Stimulated activated naive B cell treated with anti-CD40 and anti-IgM and Interleukin-4, amounts not matched to agents 10 μg/mL and 1 μg/mL and 100 μg/mL, for 72 hours (primary cell): ENCODE measurements around the gene ARNT2.
"Not testable (repeated sequence)": the region's sequence is repeated elsewhere in the genome, so short reads cannot be mapped to it uniquely, and the experiment has no call there.

ENCODE experiments used
- ATAC-seq, 2 donors: fragments of 150-1000 bp; cut with Tn5 transposase; replicated peaks; 2 replicates each; pipeline ENCODE4 v1.10.0; 2021; ENCODE audit warnings: moderate library complexity in 1 of 2
- DNase-seq: peaks from one replicate; pipeline ENCODE4 v3.0.0; 2021
- H3K27ac Mint-ChIP-seq: one replicate; pipeline ENCODE4 v1.8.0; 2022; ENCODE audit warnings: mild to moderate bottlenecking, mixed read lengths
- H3K27me3 Mint-ChIP-seq, 2 donors: one replicate each; pipeline ENCODE4 v1.8.0; 2022; ENCODE audit warnings: mixed read lengths in 2 of 2
- H3K36me3 Mint-ChIP-seq, 2 donors: one replicate each; pipeline ENCODE4 v1.8.0; 2022; ENCODE audit warnings: mixed read lengths in 2 of 2, mild to moderate bottlenecking in 1 of 2
- H3K4me1 Mint-ChIP-seq, 2 donors: one replicate each; pipeline ENCODE4 v1.8.0; 2022; ENCODE audit warnings: mixed read lengths in 2 of 2, mild to moderate bottlenecking in 1 of 2
- H3K4me3 Mint-ChIP-seq, 2 donors: one replicate each; pipeline ENCODE4 v1.8.0; 2022; ENCODE audit warnings: mild to moderate bottlenecking in 2 of 2, mixed read lengths in 2 of 2, moderate library complexity in 1 of 2
- H3K9me3 Mint-ChIP-seq, 2 donors: one replicate each; pipeline ENCODE4 v1.8.0; 2022; ENCODE audit warnings: mixed read lengths in 2 of 2, mild to moderate bottlenecking in 1 of 2

ARNT2 gene

DNA sequence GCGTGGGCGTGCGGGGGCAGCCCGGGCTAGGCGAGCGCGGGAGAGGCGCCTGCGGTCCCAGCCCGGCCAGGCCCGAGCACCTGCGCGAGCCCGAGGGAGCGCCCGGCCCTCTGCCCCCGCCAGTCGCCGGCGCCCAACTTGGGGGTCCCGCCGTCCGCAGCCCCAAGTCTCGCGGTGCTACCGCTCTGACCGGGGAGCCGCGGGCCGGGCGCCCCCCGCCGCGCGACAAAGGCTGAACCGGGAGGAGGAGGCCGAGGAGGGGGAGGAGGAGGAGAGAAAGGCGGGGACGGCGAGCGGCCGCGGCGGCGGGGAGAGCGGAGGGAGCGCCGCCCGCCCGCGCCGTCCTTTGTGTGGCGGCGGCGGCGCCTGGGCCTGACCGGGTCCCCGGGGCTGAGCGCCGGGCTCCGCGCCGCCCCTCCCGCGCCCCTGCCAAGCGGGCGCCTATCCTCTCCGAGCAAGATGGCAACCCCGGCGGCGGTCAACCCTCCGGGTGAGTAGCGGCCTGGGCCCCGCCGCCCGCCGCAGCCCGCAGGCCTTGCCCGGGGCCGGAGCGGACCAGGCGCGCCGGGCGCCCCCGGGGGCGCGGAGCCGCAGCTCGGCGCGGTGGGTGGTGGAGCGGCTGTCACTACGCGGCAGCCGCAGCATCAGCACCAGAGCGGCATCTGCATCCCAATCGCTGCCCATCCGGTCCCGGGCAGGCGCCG, at the start of gene ARNT2:
Gene ARNT2, plus strand, starts transcription at position 326 of the 704 bp plus-strand sequence. Its CDS starts 134 bp downstream, at position 460.
- no peaks in the 10 kb centered on the region for H3K36me3 Mint-ChIP-seq
- H3K9me3 Mint-ChIP-seq = no peaks in the 10 kb centered on the region
- H3K27me3 Mint-ChIP-seq = peaks cover 65 to 67% of the 10 kb centered on the region in 2 donors
- H3K27ac Mint-ChIP-seq = no peak within 1 kb of the TSS
- peaks cover 4 to 7% of the 10 kb centered on the region in 2 donors for H3K4me1 Mint-ChIP-seq
- peak; percentile 38 to 53 for ATAC-seq
- DNase-seq = no peak
- H3K4me3 Mint-ChIP-seq = peak within 1 kb of the TSS; percentile 60 to 65

DNA sequence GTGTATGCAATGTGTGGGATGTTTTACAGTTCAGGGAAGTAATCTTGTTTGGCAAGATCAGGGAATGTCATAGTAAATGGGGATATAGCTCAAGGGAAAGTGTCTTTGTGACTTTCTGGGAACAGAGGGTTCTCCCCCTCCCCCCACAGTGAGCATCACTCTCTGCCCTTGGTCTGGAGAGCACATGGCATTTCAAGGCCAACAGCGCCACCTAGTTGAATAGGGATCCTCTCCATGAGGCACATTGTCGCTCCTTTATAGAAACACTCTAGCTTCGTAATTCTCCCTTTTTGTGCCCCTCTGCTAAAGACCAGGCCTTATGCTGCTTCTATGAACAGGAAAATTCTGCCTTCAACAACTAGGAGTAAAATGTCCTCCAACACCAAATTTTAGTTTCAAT, 37.1 kb upstream of the ARNT2 start:
- no peak overlapping the region for H3K27ac Mint-ChIP-seq
- H3K27me3 Mint-ChIP-seq = peaks cover 9 to 11% of the 10 kb centered on the region in 2 donors
- H3K9me3 Mint-ChIP-seq = peaks cover 20 to 33% of the 10 kb centered on the region in 2 donors
- no peaks in the 10 kb centered on the region for H3K4me1 Mint-ChIP-seq
- H3K36me3 Mint-ChIP-seq = peaks cover 0 to 3% of the 10 kb centered on the region in 2 donors
- no peak for ATAC-seq
- H3K4me3 Mint-ChIP-seq = no peak overlapping the region
- no peak for DNase-seq

DNA sequence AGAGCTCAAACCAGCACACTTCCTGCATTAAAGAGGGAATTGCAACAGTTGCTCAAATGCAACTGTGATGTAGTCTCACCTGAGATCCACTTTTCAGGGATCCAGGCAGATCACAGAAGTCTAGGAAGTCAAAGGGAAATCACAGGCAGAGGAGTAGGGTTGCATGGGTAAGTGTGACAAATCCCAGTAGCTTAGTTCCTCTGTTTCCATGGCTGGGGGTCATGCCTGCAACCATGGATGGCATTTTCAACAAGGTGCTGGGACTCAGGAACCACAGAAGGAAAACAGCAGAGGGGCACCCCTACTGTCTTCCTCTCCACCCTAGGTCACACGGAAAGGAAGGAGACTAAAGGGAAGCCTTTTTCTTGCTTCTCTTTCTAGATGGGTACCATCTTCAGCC, 36.5 kb upstream of the ARNT2 start:
- no peak overlapping the region for H3K27ac Mint-ChIP-seq
- peaks cover 0 to 3% of the 10 kb centered on the region in 2 donors for H3K36me3 Mint-ChIP-seq
- peaks cover 20 to 33% of the 10 kb centered on the region in 2 donors for H3K9me3 Mint-ChIP-seq
- DNase-seq (no peak), ATAC-seq (no peak)
- no peak overlapping the region for H3K4me3 Mint-ChIP-seq
- peaks cover 7 to 9% of the 10 kb centered on the region in 2 donors for H3K27me3 Mint-ChIP-seq
- no peaks in the 10 kb centered on the region for H3K4me1 Mint-ChIP-seq

DNA sequence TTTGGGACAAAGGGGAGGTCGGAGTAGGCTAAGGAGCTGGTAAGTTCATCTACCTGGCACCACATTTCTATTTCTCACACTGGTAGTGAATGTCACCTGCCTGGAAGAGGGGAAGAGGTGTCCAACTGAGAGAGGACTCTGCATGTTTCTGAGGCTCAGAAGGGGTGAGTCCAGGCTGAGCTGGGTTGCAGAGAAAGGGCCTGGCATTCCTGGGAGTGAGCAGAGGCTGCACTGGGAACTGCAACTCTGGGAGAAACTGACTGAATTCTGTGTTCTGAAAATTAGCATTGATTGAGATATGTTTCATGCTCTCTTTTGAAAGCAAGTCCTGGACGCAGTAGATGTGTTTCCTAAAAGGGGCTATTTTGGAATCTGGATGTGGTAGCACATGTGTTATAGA, 32.3 kb upstream of the ARNT2 start:
- Mint-ChIP-seq H3K9me3 (peaks cover 11 to 21% of the 10 kb centered on the region in 2 donors), H3K27me3 (peaks cover 5 to 8% of the 10 kb centered on the region in 2 donors), H3K4me3 (no peak overlapping the region), H3K36me3 (peaks cover 0 to 3% of the 10 kb centered on the region in 2 donors), H3K27ac (no peak overlapping the region), H3K4me1 (no peaks in the 10 kb centered on the region)
- no peak for ATAC-seq
- no peak for DNase-seq

DNA sequence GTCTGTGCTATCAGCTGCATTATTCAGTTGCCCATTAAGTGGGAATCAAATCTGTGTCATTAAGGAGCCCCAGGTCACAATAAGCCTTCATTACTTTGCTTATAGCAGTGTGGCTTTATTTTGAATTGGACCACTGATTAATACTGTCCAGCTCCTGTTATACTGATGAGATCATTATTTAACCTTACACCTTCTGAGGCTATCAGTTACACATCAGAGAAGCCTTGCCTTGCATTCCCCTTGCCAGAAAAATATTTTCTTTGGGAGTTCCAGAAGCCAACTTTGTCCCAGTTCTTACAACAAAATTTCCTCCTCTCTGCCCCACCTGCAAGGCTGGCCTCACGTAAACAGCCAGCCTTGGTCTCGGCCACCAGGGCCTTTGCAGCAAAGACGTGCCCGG, 29.7 kb upstream of the ARNT2 start:
- H3K4me3 Mint-ChIP-seq = no peak overlapping the region
- H3K27ac Mint-ChIP-seq = no peak overlapping the region
- peaks cover 3% of the 10 kb centered on the region in 2 donors for H3K9me3 Mint-ChIP-seq
- no peak for DNase-seq
- H3K4me1 Mint-ChIP-seq = no peaks in the 10 kb centered on the region
- H3K27me3 Mint-ChIP-seq = peaks cover 15 to 23% of the 10 kb centered on the region in 2 donors
- no peak for ATAC-seq
- H3K36me3 Mint-ChIP-seq = no peaks in the 10 kb centered on the region

DNA sequence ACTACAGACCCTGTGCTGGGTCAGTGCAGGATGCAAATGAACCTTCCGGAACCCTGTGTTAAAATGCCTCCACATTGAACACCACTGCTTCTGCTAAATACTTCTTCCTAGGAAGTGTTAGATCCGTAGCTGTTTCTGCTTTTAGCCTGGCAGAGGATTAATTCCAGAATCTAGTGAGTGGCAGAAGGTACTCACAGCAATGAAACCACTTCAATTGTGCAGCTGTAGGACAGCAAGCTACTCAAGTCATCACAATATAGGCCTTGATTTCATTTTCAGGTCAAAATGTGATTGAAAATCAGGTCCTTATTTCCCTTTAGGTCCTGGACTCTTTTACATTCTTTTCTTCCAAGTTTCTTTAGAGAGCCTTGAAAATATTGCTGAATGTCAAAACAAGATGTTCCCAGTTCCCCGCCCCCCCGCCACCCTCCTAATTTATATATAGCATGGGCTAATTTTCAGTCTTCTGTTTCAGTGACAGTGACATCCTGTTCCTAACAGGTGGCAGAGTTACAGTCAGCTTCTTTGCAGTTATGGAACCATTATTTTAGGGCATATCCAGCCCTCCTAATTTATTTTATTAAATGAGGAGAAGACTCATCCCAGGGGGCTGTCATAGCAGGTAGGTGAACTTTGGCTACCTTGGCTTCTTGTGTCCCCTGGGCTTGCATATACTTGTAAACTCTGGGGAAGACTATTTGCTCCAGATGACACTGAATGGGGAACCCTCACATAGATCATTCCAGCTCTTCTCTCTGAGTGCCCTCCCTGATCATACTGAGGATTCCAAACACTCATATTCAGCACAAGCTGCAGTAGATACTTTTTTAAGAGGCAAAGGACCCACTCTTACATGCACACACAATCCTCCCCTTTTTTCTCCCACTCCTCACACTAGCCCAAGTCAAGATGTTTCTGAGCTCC, 28.0 kb upstream of the ARNT2 start:
- Mint-ChIP-seq H3K4me3 (no peak overlapping the region), H3K4me1 (no peaks in the 10 kb centered on the region), H3K27me3 (peaks cover 20 to 32% of the 10 kb centered on the region in 2 donors), H3K27ac (no peak overlapping the region), H3K36me3 (no peaks in the 10 kb centered on the region), H3K9me3 (peaks cover 0 to 3% of the 10 kb centered on the region in 2 donors)
- DNase-seq (no peak), ATAC-seq (no peak)

DNA sequence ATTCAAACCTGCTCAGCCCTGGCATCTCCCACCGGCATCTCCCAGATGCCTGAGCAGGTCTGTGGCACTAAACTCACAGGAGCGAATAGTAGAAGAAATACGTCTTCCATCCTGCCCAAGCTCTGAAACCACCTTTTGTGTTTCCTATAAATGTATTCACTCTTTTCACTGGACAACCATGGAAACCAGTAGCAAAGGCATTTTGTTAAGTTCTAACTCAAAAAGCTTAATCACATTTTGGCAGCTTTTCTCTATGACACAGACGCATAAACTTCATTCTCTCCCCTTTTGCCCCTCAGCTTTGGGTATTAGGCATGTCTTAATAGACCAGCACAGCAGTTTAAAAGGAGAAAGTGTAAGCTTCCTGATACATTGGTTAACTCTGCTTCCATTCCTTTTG, 24.5 kb upstream of the ARNT2 start:
- Mint-ChIP-seq H3K9me3 (no peaks in the 10 kb centered on the region), H3K27ac (no peak overlapping the region), H3K4me1 (no peaks in the 10 kb centered on the region), H3K4me3 (no peak overlapping the region), H3K36me3 (no peaks in the 10 kb centered on the region), H3K27me3 (peaks cover 12 to 38% of the 10 kb centered on the region in 2 donors)
- DNase-seq = no peak
- ATAC-seq = no peak

DNA sequence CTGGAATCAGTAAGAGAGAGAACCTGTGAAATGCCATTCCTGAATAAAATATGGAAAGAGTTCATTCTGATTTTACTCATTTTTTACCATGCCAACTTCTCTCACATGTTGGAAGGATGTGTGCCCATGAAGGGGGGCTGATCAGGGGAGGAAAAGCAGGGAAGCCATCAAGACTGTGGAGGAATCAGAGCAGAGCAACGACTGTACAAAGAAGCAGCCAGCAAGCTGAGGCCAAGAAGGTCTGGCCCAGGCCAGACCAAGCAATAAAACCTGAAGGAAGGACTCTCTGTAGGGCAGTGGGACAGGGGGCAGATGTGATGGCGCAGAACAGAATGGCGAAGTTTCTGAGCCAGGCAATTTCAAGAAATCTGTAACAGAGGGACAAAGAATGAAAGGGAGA, 24.0 kb upstream of the ARNT2 start:
- no peak for ATAC-seq
- Mint-ChIP-seq H3K4me1 (no peaks in the 10 kb centered on the region), H3K27me3 (peaks cover 12 to 38% of the 10 kb centered on the region in 2 donors), H3K9me3 (no peaks in the 10 kb centered on the region), H3K36me3 (no peaks in the 10 kb centered on the region), H3K27ac (no peak overlapping the region), H3K4me3 (no peak overlapping the region)
- DNase-seq = no peak

DNA sequence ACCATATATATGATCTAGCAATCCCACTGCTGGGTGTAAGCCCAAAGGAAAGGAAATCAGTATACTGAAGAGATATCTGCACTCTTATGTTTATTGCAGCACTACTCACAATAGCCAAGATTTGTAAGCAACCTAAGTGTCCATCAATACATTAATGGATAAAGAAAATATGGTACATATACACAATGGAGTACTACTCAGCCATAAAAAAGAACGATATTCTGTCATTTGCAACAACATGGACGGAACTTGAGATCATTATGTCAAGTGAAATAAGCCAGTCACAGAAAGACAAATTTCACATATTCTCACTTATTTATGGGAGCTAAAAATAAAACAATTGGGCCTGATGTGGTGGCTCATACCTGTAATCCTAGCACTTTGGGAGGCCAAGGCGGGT, 21.9 kb upstream of the ARNT2 start:
- Mint-ChIP-seq H3K4me1 (no peaks in the 10 kb centered on the region), H3K27me3 (peaks cover 12 to 38% of the 10 kb centered on the region in 2 donors), H3K4me3 (no peak overlapping the region), H3K9me3 (no peaks in the 10 kb centered on the region), H3K27ac (no peak overlapping the region), H3K36me3 (no peaks in the 10 kb centered on the region)
- ATAC-seq = no peak
- no peak for DNase-seq

DNA sequence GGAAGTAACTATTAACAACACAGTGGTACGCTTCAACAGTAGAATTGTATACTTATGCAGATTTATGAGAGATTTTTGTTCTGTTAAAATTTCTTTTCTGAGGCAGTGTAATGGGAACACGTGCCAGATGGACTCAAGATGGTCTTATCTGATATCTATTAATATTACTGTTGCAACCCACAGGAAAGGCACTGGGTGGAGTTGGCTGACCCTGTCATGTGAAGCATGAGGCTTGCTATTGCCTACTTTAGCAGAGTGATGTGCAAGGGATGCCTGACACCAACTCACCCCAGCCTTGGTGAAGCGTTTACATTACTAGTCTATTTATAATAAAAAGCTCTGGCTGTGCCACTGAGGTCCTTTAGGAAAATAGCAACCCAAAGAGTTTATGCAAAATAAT, 19.8 kb upstream of the ARNT2 start:
- ATAC-seq (no peak), DNase-seq (no peak)
- Mint-ChIP-seq H3K4me1 (no peaks in the 10 kb centered on the region), H3K4me3 (no peak overlapping the region), H3K9me3 (no peaks in the 10 kb centered on the region), H3K36me3 (no peaks in the 10 kb centered on the region), H3K27me3 (peaks cover 5 to 20% of the 10 kb centered on the region in 2 donors), H3K27ac (no peak overlapping the region)

DNA sequence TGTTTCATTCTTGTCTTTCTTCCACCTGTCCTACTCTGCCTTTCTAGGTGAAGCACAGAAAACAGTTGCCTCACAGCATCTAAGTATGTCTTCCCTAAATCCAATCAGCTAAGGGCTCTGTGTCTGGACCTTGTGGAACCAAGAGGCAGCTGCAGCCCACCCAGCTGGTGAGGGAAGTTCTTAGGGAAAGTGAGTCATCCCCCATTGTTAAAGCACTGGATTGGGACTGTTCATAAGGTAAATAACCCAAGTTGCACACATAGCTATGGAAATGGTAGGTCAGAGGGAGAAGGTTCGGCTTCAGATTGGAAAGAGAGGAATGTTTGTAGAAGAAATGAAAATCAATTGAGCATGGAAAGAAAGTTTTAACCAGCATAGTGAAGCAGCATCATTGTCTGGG, 18.0 kb upstream of the ARNT2 start:
- H3K9me3 Mint-ChIP-seq = peaks cover 0 to 4% of the 10 kb centered on the region in 2 donors
- DNase-seq (no peak), ATAC-seq (no peak)
- H3K4me3 Mint-ChIP-seq = no peak overlapping the region
- no peaks in the 10 kb centered on the region for H3K4me1 Mint-ChIP-seq
- no peaks in the 10 kb centered on the region for H3K36me3 Mint-ChIP-seq
- no peak overlapping the region for H3K27ac Mint-ChIP-seq
- peaks cover 0 to 11% of the 10 kb centered on the region in 2 donors for H3K27me3 Mint-ChIP-seq

DNA sequence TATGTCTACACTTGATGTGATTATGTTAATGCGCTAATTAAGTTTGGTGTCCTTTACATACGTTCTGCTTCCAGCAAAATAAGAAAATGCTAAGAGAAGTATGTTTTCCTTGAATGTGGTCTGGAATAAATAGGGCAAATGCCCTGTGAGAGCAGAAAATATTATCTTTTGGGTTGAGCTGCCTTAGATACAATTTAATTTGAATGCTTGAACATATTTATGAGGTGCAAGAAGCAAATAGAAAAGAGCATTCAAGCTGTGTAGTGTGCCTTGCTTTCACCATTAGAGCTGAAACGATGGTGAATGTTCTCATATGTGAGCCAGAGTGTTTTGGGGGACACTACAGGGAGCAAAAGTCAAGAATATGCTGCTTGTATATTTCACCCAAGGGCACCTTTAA, 15.9 kb upstream of the ARNT2 start:
- H3K4me3 Mint-ChIP-seq = no peak overlapping the region
- no peaks in the 10 kb centered on the region for H3K4me1 Mint-ChIP-seq
- peaks cover 0 to 6% of the 10 kb centered on the region in 2 donors for H3K9me3 Mint-ChIP-seq
- no peak for DNase-seq
- no peaks in the 10 kb centered on the region for H3K36me3 Mint-ChIP-seq
- no peak overlapping the region for H3K27ac Mint-ChIP-seq
- no peaks in the 10 kb centered on the region for H3K27me3 Mint-ChIP-seq
- no peak for ATAC-seq

DNA sequence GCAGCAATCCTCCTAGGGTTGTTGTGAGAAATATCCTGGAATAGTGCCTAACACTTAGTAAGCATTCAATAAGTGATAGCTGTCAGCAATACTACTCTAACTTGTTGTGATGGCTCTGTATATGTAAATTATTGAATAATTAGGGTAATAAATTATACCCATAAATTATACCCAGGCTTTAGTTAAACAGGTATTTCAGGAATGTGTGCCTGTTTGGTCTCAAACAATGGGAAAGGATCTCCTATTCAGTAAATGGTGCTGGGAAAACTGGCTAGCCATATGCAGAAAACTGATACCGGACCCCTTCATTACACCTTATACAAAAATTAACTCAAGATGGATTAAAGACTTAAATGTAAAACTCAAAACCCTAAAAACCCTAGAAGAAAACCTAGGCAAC, 14.8 kb upstream of the ARNT2 start:
- Mint-ChIP-seq H3K4me1 (no peaks in the 10 kb centered on the region), H3K9me3 (peaks cover 0 to 6% of the 10 kb centered on the region in 2 donors), H3K27me3 (no peaks in the 10 kb centered on the region), H3K27ac (no peak overlapping the region), H3K4me3 (no peak overlapping the region), H3K36me3 (no peaks in the 10 kb centered on the region)
- ATAC-seq = no peak
- DNase-seq = no peak

DNA sequence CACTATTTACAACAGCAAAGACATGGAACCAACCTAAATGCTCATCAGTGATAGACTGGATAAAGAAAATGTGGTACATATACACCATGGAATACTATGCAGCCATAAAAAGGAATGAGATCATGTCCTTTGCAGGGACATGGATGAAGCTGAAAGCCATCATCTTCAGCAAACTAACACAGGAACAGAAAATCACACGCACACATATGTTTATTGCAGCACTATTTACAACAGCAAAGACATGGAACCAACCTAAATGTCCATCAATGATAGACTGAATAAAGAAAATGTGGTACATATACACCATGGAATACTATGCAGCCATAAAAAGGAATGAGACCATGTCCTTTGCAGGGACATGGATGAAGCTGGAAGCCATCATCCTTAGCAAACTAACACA, 13.2 kb upstream of the ARNT2 start:
- ATAC-seq, H3K4me1 Mint-ChIP-seq, H3K4me3 Mint-ChIP-seq, H3K36me3 Mint-ChIP-seq, H3K27ac Mint-ChIP-seq, H3K9me3 Mint-ChIP-seq, DNase-seq: not testable (repeated sequence)
- H3K27me3 Mint-ChIP-seq = peaks cover 9 to 13% of the 10 kb centered on the region in 2 donors

DNA sequence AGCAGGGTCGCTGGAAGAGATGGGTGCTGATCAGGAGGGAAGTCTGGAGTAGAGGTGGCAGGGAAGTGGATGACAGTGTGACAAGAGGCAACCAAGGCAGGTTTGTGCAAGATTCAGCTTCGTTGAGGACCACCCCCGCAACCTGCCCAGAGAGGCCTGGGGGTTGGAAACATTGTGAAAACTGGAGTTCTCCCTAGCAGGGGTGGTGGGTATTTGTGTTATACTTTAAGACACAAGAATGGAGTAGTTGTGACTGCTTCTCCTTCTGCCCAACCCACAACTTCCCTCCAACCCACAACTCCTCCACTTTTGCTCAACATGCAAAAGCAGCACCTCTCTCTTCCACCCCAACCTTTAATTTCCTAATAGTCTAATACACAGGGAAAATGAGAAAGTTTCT, 8.6 kb upstream of the ARNT2 start:
- Mint-ChIP-seq H3K4me3 (no peak overlapping the region), H3K27ac (no peak overlapping the region), H3K36me3 (no peaks in the 10 kb centered on the region), H3K9me3 (peaks cover 0 to 6% of the 10 kb centered on the region in 2 donors), H3K4me1 (no peaks in the 10 kb centered on the region), H3K27me3 (peaks cover 36 to 38% of the 10 kb centered on the region in 2 donors)
- no peak for ATAC-seq
- no peak for DNase-seq
